KOPT-K1 (cell line): ENCODE results near the gene BAG1.

Experiments used
- H3K27ac ChIP-seq: fragments of 200-600 bp; sonication (generic); 2 replicates; pipeline ENCODE4 v1.5.1; 2016; ENCODE audit warnings: antibody characterized with exemption, mild to moderate bottlenecking, low read depth, low read length; ENCODE audit not compliant: poor library complexity, severe bottlenecking
- H3K36me3 ChIP-seq: fragments of 200-600 bp; sonication (generic); 2 replicates; pipeline ENCODE4 v1.5.1; 2017; ENCODE audit warnings: antibody characterized with exemption, mild to moderate bottlenecking, low read length, moderate library complexity; ENCODE audit not compliant: insufficient read depth
- H3K9me3 ChIP-seq: fragments of 200-600 bp; sonication (generic); 2 replicates; pipeline ENCODE4 v1.5.1; 2017; ENCODE audit warnings: antibody characterized with exemption, low read length, mild to moderate bottlenecking; ENCODE audit not compliant: insufficient read depth, poor library complexity, severe bottlenecking

The BAG1 gene

DNA sequence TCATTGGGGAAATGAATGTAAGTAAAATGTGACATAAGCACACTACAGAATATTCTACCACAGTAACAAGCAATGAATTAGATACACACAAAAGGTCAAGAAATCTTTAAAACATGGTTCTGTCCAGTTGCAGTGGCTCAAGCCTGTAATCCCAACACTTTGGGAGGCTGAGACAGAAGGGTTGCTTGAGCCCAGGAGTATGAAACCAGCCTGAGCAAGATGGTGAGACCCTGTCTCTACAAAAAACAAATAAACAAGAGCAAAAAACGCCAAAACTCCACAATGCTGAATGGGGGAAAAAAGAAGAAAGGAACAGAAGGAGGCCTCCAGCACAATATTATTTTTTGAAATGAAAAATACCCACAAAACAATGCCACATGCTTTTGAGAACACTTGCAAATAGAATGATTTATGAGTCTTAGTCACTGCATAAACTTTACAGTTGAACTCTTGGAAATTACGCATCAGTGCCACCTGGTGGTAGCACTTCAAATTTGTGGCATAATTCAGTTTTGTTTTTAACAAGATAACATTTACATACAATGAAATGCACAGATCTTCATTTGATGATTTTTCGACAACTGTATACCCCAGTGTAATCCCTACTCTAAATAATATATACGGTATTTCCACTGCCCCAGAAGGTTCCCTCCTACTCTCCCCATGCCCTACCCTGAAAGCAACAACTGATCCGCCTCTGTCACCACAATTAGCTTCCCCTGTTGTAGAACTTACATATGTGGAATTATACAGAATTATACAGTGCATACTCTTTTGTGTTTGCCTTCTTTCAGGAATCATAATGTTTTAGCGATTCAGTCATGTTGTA is 39.0 kb downstream of the BAG1 start:
- no peaks in the 10 kb centered on the region for H3K9me3 ChIP-seq
- H3K36me3 ChIP-seq, result no peaks in the 10 kb centered on the region
- no peak overlapping the region for H3K27ac ChIP-seq

DNA sequence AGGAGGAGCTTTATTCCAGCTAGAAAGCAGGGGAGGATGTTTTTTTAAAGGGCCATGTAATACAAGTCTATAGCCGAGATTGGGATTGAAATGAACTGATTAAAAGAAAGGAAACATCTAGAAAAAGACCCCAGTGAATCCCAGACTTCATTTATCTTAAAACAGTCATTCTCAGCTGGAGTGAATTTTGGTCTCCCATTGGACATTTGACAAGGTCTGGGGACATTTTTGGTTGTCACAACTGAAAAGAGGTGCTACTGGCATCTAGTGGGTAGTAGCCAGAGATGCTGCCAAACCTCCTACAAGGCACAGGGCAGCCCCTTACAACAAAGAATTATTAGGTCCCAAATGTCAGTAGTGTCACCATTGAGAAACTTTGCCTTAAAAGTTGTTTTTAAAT is 40.8 kb downstream of the BAG1 start:
- Histone ChIP-seq H3K36me3 (no peaks in the 10 kb centered on the region), H3K27ac (no peak overlapping the region), H3K9me3 (no peaks in the 10 kb centered on the region)

DNA sequence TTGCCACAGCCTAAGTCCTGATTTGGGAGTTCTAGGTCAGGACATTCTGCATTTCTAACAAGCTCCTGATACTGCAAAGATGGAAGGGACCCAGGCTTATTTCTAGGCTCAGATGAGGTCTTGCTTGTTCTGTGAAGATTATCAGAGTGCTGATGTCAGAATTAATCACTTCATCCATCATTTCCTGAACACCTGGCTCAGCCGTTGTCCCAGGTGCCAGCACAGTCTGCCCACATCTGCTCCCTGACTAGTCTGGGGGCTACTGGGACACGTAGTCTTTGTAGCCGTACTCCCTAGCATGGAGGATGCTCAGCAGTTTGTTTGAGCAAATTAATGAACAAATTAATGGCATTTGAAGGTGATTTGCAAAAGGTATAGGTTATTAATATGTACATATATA is 42.5 kb downstream of the BAG1 start:
- no peaks in the 10 kb centered on the region for H3K9me3 ChIP-seq
- H3K36me3 ChIP-seq, result no peaks in the 10 kb centered on the region
- H3K27ac ChIP-seq, result no peak overlapping the region

DNA sequence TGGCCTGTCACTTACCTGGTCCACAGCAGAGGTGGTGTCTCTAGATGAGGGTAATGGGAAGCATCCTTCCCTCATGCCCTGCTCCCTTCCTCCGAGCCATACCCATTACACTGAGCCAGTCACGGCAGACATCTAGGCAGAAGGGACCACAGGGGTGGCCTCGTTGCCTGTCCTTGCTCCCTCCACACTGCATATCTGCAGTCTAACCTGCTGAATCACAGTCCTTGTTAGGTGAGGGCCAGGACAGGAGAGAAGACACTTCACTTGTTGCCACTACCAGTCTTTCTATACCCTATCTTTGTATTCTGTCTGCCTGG is 43.0 kb downstream of the BAG1 start:
- H3K36me3 ChIP-seq, result no peaks in the 10 kb centered on the region
- no peaks in the 10 kb centered on the region for H3K9me3 ChIP-seq
- peak overlapping the region; percentile 53 for H3K27ac ChIP-seq

DNA sequence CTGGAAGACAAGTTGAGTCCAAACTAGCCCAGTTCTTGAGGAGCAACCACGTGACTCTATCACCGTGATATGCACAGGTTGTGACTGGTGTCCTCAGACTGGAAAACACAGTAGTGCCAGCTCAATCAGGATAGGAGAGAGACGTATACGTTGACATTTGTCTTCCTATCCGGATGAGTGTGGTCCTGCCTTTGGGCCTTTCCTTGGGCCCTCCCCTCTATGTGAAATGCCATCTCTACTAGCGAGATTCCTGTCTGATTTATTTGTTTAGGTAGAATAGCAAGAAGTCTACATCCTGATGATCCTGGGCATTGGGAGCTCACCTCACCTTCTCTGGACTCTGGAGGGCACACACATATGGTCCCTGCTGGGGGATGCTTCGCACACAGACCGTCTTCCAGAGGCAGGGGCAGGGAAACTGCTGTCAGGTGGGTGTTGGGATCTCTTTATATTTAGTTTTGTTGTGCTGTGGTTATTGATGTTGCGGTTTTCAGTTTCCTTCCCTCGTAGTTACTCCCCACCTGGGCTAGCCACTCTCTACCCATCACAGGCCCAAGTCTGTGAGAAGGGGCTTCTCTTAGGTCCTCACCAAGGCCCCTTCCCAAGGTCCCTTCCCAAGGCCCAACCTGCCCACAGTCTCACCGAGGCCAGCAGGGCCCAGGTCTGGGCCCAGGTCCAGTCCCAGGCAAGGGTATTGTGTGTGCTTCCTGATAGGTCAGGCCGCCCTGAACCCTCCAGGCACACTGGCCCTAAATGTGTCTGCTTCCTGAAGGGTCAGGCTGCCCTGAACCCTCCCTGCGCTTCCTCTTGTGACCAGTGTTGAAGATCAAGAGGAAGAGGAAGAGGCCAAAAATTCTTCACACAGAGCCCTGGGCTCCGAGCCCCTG is 43.6 kb downstream of the BAG1 start:
- H3K9me3 ChIP-seq, result no peaks in the 10 kb centered on the region
- H3K36me3 ChIP-seq, result no peaks in the 10 kb centered on the region
- H3K27ac ChIP-seq, result peak overlapping the region; percentile 53

DNA sequence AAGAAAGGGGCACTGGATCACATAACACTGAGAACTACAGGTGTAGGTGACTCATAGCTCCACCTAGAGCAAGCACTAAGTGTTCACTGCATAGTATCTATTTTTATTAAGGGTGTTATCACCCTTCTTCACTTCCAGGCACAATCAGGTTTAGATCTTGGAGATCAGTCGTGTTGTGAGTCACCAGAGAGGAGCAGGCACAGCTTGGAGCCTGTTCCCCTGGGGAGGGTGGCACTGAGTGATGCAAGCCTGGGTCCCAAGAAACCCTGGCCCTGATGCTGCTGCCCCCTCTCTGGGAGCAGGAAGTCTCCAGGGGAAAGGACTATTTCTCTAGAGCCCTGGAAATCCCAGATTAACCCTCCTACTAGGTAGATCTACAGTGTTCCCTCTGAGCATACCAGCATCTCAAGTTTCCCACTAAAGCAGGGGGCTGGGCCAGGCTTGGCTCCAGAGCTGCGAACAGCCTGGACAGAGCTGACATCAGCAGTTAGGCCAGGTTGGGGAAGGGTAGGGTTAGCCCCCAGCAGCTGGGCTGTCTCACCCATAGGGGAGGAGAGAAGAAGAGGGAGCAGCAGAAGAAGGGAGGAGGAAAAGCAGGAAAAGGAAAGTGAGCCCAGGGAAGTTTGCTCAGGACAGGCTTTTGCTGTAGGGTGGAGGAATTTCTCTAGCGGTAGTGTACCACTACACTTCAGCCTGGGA is 52.7 kb downstream of the BAG1 start:
- no peak overlapping the region for H3K27ac ChIP-seq
- no peaks in the 10 kb centered on the region for H3K9me3 ChIP-seq

DNA sequence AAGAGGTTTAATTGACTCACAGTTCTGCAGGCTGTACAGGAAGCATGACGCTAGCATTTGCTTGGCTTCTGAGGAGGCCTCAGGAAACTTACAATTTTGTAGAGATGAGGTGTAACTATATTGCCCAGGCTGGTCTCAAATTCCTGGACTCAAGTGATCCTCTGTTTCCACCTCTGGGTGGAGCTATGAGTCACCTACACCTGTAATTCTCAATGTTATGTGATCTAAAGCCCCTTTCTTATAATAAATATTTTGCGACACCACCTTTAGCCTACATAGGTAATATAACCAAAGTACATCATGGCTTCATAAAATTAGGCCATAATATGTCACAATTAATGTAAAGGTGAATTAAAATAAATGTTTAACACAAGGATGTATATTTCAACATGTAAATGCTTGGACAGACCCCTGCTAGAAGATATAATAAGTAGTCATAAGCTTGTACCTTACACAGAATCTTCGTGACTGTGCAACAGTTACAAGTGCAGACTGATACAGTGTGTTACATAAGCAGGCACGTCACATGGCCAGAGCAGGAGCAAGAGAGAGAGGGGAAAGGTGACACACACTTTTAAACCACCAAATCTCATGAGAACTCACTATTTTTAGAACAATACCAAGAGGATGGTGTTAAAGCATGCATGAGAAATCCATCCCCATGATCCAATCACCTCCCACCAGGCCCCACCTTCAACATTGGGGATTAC is 54.3 kb downstream of the BAG1 start:
- Histone ChIP-seq H3K36me3 (no peaks in the 10 kb centered on the region), H3K27ac (no peak overlapping the region), H3K9me3 (no peaks in the 10 kb centered on the region)

More for the DNA sequence above, 52.7 kb downstream of the BAG1 start:
- H3K36me3 ChIP-seq, result no peaks in the 10 kb centered on the region

DNA sequence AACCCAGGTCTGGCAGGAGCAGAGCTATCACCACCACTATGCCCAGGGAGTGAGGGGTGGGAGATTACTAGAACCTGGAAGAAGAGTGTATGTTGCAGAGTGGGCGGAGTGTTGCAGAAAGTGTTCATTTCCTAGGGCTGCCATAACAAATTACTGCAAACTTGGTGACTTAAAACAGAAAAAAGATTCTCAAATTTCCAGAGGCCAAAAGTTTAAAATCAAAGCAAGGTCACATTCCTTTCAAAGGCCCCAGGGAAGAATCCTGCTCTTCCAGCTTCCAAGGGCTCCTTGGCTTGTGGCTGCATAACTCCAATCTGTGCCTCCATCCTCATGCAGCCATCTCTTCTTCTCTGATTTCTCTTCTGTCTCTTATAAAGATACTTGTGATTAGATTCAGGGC is 55.1 kb downstream of the BAG1 start:
- no peaks in the 10 kb centered on the region for H3K36me3 ChIP-seq

DNA sequence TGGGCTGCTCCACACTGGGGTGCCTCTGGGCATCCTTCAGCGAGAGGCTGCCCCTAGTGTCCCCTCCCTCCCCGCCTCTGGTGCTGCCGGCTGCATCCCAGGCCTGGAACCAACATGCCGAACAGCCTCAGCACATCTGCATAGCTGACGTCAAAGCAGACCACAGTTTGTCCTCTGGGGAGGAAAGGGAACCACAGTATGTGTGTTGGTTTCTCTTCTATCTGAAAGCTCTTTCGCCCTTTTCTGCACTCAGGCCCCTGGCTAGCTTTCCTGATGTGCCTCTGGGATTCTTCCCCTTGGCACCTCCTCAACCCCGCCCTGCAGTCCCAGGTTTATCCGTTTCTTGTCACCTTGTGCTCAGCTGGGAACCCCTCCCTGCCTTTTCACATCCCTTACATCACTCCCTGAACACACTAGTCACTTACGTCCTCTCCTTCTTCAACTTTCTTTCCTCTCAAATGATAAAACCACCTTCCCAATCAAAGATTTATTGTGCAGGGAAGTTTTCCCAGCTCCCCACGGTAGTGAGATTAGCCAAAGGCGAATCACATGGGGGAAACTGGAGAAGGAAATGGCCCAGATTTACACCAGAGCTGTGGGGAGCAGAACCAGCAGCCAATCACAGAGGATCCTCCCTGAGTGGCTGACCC is 61.8 kb downstream of the BAG1 start:
- H3K36me3 ChIP-seq, result no peaks in the 10 kb centered on the region
- H3K27ac ChIP-seq, result no peak overlapping the region
- H3K9me3 ChIP-seq, result no peaks in the 10 kb centered on the region

More for the DNA sequence above, 55.1 kb downstream of the BAG1 start:
- no peaks in the 10 kb centered on the region for H3K9me3 ChIP-seq
- H3K27ac ChIP-seq, result no peak overlapping the region
